ENCODE data around the gene TMCC1.
"Not testable (repeated sequence)": the region's sequence is repeated elsewhere in the genome, so short reads cannot be mapped to it uniquely, and the experiment has no call there.

TMCC1 gene

DNA sequence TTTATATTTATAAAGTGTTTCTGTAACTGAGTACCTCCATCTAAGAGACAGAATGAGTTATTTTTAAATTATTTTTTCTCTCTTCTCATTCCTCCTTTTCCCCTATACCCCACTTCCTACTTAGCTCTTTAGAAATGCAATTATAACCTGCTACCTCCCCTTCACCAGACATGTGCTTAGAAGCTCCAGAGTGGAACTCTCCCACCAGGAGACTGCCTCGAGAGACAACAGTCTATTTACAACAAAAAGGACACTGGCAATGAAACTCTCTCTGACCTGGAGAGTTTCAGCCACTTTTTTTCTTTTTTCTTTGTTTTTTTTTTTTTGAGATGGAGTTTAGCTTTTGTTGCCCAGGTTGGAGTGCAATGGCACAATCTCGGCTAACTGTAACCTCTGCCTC is 177.7 kb downstream of the TMCC1 start:
- DNase-seq = no peak

DNA sequence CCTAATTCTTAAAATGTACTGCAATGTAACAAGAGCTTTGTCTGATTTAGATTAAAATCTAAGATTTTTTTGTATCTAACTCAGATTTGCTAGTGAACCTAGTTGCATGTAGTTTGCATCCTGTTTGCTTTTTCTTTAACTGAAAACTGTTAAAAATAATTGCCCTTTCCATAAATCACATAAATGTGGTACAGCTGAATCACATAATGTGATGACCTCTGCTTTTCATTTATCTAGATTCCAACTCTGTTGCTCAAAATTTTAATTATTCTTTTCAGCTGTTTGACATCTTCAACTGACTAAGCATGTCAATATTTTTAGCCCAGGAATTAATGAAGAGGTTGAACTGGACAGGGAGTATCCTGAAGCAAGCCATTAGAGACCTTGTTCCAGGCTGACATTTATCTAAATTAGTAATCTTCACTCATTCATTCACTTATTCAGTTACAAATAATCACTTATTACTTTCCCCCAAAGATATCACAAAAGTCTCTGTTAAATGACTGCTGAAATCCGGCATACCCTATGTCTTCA is 185.1 kb downstream of the TMCC1 start:
- DNase-seq = no peak

DNA sequence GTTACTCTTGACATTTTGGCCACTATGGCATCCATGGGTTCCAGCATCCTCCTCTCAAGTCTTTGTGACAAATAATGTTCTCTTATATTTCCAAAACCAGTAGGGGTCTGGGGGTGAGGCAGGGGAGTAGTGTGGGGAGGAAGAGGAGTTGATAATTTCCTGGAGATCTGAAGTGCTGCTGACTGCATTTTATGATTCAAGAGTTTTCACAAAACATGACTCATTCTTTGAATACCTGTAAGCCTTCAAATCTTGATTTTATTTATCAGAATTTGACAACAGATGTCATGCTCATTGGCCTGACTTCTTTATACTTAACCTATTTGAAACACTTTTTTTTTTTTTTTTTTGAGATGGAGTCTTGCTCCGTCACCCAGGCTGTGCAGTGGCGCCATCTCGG is 188.2 kb downstream of the TMCC1 start:
- no peak for DNase-seq

DNA sequence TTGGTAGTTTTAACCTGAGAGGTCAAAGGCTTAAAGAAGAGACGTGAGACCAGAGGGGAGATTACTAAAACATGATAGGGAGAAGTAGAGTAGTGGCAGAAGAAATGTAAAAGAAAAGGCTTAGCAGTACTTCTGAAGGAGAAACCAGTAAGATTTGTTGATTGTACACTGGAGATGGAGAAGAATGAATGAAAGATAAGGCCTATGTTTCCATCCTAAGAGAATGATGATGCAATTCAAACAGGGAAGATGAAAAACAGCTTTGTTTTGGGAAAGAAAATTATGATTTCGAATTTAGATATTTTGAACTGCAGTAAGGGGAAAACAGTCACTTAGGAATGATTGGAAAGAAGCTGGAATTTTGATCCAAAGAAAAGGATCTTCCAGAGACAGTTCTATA is 189.6 kb downstream of the TMCC1 start:
- no peak for DNase-seq

DNA sequence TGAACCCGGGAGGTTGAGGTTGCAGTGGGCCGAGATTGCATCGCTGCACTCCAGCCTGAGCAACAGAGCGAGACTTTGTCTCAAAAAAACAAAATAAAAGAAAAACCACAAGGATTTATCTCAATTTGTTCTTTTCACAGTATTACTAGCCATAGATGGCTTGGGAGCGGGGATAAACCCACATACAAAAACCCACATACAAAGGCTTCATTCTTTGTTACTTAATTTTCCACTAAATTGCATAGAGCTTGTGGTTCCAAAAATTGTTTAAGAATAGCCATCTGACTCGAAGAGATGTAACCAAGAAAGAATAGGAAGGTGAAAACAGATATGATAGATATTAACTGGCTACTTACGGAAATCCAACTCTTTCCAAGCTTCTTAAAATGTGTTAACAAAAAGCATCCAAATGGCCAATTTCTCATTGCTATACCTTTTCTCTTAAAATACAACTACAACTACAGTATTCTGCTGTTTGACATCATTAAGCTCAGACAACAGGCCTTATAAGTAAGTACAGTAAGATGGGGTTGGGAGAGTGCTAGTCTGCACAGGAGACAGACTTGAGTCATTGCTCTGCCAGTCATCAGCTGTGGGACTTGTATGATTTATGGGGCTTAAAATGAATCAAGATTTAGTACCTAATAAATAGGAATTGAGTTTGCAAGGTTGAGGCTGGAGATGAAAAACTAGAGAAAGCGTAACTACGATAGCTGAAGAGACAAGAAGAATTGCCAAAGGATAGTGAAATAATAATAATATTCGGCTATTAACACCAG is 190.4 kb downstream of the TMCC1 start:
- no peak for DNase-seq

DNA sequence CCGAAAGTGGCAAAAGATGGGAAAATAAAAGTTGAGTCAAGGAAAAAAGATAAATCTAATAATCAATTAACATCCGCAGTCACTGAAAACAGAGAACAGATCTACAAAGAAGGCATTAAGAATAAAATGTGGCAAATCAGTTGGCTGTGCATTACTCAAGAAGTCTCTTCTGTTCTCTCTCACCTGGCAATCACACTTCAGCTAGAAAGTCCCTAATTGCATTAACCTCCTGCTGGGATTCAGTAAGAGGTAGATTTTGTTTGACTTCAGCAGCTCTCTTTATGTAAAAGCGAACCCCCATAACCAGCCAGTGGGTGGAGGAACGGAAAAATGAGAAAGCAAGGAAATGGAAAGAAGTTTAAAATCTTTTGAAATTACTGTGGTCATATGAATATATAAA is 192.3 kb downstream of the TMCC1 start:
- no peak for DNase-seq

DNA sequence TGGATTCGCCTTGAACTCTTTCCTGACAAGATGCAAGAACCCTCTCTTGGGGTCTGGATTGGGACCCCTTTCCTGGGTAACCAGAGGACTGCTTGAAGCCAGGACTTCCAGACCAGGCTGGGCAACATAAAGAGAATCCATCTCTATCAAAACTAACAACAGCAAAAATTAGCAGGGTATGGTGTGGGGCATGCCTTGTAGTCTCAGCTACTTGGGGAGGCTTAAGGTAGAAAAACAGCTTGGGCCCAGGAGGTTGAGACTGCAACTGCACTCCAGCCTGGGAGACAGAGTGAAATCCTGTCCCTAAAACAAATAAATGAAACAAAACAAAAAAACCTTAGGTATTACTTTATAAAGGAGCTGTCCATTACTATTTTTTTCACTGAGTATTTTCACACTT is 193.9 kb downstream of the TMCC1 start:
- DNase-seq = no peak

DNA sequence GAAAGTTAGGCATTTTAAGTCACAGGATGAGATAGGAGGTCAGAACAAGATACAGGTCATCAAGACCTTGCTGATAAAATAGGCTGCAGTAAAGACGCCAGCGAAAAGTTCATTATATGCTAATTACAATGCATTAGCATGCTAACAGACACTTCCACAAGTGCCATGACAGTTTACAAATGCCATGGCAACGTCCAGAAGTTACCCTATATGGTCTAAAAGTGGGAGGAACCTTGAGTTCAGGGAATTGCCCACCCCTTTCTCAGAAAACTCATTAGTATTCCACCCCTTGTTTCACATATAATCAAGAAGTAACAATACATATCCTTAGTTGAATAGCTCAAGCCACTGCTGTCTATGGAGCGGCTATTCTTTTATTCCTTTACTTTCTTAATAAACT is 194.3 kb downstream of the TMCC1 start:
- DNase-seq = no peak

DNA sequence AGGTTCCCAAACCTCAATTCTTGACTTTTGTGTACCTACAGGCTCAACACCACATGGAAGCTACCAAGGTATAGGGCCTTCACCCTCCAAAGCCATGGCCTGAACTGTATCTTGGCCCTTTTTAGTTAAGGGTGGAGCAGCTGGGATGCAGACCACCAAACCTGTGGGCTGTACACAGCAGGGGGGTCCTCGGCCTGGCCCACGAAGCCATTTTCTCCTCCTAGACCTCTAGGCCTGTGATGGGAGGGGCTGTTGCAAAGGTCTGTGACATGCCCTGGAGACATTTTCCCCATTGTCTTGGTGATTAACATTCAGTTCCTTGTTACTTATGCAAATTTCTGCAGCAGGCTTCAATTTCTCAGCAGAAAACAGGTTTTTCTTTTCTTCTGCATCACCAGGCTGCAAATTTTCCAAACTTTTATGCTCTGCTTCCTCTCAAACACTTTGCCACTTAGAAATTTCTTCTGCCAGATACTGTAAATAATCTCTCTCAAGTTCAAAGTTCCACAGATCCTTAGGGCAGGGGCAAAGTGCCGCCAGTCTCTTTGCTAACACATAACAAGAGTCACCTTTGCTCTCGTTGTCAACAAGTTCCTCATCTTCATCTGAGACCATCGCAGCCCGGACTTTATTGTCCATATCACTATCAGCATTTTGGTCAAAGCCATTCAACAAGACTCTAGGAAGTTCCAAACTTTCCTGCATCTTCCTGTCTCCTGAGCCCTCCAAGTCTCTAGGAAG is 196.1 kb downstream of the TMCC1 start:
- no peak for DNase-seq

DNA sequence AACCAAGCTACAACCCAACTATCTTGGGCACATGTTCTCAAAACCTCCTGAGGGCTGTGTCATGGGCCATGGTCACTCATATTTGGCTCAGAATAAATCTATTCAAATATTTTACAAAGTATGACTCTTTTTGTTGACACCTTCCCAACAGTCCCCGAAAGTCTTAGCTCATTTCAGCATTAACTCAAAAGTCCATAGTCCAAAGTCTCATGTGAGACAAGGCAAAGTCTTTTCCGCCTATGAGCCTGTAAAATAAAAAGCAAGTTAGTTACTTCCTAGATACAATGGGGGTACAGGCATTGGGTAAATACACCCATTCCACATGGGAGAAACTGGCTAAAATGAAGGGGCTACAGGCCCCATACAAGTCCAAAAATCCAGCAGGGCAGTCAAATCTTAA is 197.1 kb downstream of the TMCC1 start:
- DNase-seq = not testable (repeated sequence)

DNA sequence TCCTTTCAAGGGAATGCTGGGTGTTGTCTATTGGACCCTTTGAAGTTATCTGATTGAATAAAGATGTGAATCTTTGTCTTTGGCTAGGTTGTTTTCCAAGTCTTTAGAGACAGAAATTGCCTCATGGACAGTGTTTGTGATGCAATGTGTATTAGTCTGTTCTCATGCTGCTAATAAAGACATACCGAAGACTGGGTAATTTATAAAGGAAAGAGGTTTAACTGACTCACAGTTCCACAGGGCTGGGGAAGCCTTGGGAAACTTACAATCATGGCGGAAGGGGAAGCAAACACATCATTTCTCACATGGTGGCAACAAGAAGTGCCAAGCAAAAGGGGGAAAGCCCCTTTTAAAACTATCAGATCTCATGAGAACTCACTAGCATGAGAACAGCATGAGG is 198.3 kb downstream of the TMCC1 start:
- no peak for DNase-seq

DNA sequence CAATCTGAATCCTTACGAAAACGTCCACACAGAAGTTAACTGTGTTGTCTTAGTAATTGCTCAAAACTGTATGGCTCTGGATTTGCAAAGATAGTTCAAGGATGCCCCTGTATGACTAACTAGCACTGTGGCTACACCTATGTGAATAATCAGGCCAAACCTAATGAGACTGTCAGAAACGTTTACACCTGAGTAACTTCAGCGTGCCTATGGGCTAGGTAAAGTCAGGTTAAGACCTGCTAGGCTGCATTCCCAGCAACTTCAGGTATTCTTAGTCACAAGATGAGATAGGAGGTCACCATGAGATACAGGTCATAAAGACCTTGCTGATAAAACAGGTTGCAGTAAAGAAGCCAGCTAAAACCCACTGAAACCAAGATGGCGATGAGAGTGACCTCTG is 199.3 kb downstream of the TMCC1 start:
- no peak for DNase-seq

DNA sequence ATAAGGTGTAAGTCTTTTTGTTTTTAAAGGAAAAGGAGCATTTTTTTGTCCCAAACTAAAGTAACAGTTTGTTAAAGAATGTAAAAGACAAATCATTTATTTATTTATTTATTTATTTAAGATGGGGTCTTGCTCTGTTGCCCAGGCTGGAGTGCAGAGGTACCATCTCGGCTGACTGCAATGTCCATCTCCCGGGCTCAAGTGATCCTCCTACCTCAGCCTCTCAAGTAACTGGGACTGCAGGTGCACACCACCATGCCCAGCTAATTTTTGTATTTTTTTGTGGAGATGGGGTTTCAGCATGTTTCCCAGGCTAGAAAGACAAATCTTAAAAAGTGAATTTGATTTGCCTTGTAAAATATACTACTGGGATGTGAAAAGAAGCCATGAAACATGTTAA is 200.8 kb downstream of the TMCC1 start:
- DNase-seq = no peak

DNA sequence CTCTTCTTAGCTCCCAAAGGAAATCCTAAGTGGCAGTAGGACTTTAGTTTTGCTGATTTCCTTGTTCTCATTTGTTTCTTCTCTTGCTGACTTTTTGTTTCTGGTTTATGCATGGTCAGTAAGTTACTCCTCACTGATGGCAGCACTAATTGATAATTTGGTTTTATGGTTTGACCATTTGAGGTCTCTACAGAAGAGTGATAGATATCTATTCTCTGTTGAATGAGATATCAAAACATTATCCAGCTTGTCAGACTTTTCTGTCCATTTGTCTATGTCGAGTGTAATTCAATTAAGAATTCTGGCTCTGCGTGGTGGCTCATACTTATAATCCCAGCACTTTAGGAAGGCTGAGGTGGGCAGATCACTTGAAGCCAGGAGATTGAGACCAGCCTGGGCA is 202.5 kb downstream of the TMCC1 start:
- DNase-seq = no peak

DNA sequence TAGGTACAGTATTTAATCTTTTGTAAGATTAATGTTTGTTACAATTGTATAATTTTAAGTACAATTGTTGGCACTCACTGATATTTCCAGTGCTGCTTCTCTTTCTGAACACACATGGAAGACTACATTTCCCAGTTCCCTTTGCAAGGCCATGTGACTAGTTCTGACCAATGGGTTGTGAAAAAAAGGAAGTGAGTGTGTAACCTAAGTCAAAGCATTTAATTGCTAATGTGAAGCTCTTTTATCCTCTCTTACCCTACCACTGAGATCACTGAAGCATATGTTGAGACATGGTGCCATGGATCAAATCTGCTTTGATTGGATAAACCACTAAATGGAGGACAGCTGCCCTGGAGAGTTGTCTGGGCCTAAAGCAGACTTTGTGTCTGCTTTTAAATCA is 203.1 kb downstream of the TMCC1 start:
- no peak for DNase-seq

DNA sequence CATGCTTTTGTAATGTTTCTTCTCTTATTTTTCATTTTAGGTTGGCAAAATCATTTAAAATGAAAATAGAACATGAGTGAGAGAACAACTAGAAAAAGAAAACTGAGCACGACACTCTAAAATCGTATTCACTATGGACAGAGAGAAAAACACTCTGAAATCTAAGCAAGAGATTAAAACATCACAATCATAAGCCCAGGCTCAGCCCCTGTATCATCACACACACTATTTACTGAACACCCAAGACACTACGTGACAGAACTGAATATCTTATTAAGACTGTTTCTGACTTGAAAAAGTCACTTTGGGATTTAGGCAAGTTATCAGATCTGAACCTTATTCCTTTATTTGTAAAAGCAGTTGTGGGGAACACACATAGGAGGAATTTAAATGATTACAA is 204.5 kb downstream of the TMCC1 start:
- DNase-seq = no peak

DNA sequence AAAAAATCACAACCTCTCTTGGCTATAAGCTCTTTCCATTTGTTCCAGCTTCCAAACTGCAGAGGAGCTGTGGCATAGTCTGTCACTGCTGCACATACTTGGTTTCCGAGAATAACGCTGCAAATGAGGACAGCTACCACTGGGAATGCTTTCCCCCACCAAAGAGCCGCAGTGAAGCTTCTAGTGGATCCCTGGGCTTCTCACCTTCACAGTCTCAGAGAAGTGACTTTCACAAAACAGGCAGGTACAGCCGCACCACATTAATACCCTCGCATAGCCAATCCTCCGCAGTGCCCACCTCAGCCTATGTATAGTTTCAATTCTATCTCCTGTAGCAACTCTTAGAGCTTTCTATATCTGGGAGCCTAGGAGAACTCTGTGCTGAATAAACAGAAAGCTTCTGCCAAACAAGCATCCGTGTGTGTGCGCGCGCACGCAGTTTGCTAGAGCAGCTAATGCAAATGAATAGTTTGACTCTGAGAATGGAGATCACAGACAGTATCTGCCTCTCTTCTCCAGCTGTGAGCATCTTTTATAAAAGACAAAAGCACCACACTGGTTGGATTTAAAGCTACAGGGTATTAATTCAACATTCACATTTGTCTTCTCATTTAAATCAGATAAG is 205.1 kb downstream of the TMCC1 start:
- peak; percentile 63 for DNase-seq

DNA sequence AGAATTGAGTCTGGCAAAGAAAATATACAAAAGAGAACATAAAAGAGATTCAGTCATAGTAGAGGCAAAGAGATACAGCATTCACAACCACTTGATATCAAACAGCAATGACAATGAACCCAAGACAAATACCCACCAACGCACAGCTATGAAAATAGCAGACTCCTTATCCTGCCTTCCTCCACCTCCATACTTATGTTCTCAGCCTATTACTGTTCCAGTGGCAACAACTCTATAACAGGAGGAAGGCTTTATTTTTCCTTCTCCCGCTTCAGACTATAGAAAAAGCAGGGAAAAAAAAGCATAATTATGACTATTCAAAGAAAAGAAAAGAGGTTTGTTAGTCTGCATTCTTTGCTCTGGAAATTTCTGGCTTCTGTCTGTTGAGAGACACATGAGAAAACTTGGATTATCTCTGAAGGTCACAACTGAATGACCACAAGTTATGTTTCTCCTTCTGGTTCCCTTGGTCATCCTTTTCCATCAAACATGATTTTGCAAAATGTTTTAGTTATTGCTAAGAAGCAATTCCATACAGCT is 205.9 kb downstream of the TMCC1 start:
- DNase-seq = no peak

DNA sequence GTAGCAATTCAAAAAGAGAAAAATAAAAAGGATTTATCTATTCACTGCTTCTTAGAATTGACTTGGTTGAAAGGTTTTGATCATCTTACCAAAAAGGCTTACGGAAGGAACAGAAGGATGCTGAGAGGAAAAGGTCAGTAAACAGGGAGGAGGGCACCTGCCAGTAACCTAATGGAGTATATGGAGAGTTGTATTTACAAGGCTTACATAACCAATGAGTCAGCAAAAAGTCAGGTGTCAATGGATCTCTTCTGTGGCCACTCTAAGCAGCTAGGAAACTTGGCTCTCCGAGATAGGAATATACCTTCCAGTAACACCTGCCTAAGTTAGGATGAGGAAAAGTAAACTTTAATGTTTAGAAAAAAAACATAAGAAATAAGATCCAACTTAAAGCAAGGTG is 206.6 kb downstream of the TMCC1 start:
- DNase-seq = no peak

DNA sequence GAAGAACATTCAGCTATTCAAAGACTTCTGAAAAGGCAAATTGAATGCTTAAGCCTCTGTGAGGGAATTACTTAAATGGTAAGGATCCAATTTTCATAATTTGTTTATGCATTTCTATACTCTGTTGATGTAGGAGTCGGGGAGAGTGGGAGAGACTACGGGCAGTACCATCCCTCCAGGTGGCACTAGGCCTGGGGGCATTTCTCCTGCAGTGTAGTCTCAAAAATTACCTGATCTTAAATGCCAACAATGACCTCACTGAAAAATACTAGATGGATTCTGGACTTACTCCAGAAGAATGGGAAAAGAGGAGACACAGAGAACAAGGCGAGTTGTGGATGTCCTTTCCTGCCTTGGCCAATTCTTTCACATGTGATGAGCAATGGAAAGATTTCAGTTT is 209.2 kb downstream of the TMCC1 start:
- DNase-seq = no peak

DNA sequence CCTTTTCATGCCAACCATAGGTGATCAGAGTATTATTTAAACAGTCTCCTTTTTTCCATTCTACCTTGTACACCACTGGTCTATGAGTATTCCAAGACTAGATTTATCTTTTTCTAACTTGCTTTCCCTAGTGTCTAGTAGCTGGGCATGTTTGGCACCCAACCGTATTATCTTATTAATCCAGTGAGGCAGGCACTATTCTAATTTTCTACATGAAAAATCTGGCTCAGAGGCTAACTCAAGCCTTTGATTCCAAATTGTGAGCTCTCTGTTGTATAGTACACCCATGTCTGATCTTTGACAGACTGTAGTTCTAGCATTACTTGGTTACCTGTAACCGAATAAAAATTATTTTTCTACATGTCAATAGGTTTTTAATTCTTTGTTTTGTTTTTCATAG is 210.3 kb downstream of the TMCC1 start:
- DNase-seq = no peak

DNA sequence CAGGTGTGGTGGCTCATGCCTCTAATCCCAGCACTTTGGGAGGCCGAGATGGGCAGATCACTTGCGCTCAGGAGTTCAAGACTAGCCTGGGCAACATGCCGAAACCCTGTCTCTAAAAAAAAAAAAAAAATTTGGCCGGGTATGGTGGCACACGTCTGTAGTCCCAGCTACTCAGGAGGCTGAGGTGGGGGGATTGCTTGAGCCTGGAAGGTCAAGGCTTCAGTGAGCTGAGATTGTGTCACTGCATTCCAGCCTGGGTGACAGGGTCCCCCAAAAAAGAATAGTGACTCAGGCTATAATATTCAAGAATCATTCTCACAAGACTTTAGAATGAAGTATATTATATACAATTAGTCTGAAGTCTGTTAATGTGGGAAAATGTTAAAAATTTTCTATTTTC is 216.5 kb downstream of the TMCC1 start:
- DNase-seq = no peak

DNA sequence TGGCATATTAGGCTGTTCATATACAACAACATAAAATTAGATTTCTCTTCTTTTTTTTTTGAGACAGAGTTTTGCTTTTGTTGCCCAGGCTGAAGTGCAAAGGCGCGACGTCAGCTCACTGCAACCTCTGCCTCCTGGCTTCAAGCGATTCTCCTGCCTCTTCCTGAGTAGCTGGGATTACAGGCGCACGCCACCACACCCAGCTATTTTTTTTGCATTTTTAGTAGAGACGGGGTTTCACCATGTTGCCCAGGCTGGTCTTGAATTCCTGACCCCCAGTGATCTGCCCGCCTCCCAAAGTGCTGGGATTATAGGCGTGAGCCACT is 218.8 kb downstream of the TMCC1 start:
- not testable (repeated sequence) for DNase-seq
